ENCODE data around the gene OR10C1. TPM values are rescaled to one million over a fixed set of nuclear protein-coding genes. Genes with fewer than 3 reads are reported as not detected.
"Not testable (repeated sequence)": the region's sequence is repeated elsewhere in the genome, so short reads cannot be mapped to it uniquely, and the experiment has no call there.

Gene OR10C1
- total RNA-seq, 1 donor from 2014 or later, result not detected

- H3K4me3 ChIP-seq (ENCODE audit: low read length in 3 of 3); H3K9me3 ChIP-seq (ENCODE audit: control insufficient read depth in 3 of 3, low read length in 3 of 3); H3K36me3 ChIP-seq (ENCODE audit: control insufficient read depth in 3 of 3, insufficient read depth in 3 of 3, low read length in 3 of 3); H3K27ac ChIP-seq (ENCODE audit: low read depth, low read length); H3K27me3 ChIP-seq (ENCODE audit: control insufficient read depth in 3 of 3, insufficient read depth in 3 of 3, low read length in 3 of 3); H3K9ac ChIP-seq (ENCODE audit: low read depth in 1 of 3, low read length in 3 of 3); H3K4me1 ChIP-seq (ENCODE audit: control insufficient read depth in 3 of 3, insufficient read depth in 3 of 3, low read length in 3 of 3): not testable (repeated sequence)
Observed at GRCh38 chr6:29436730-29437129, 2.4 kb upstream of the OR10C1 start.

GRCh38 chr6:29442719-29443118 is 3.6 kb downstream of the OR10C1 start:
- Histone ChIP-seq H3K4me3 (ENCODE audit: low read length in 3 of 3) (no peak overlapping the region), H3K4me1 (ENCODE audit: control insufficient read depth in 3 of 3, insufficient read depth in 3 of 3, low read length in 3 of 3) (no peaks in the 10 kb centered on the region), H3K9ac (ENCODE audit: low read depth in 1 of 3, low read length in 3 of 3) (no peak overlapping the region), H3K9me3 (ENCODE audit: control insufficient read depth in 3 of 3, low read length in 3 of 3) (no peaks in the 10 kb centered on the region), H3K27me3 (ENCODE audit: control insufficient read depth in 3 of 3, insufficient read depth in 3 of 3, low read length in 3 of 3) (no peaks in the 10 kb centered on the region), H3K36me3 (ENCODE audit: control insufficient read depth in 3 of 3, insufficient read depth in 3 of 3, low read length in 3 of 3) (no peaks in the 10 kb centered on the region), H3K27ac (ENCODE audit: low read depth, low read length) (no peak overlapping the region)

- not testable (repeated sequence) for H3K36me3 ChIP-seq (ENCODE audit: control insufficient read depth in 3 of 3, insufficient read depth in 3 of 3, low read length in 3 of 3); H3K27me3 ChIP-seq (ENCODE audit: control insufficient read depth in 3 of 3, insufficient read depth in 3 of 3, low read length in 3 of 3); H3K9me3 ChIP-seq (ENCODE audit: control insufficient read depth in 3 of 3, low read length in 3 of 3); H3K4me1 ChIP-seq (ENCODE audit: control insufficient read depth in 3 of 3, insufficient read depth in 3 of 3, low read length in 3 of 3); H3K27ac ChIP-seq (ENCODE audit: low read depth, low read length); H3K9ac ChIP-seq (ENCODE audit: low read depth in 1 of 3, low read length in 3 of 3); H3K4me3 ChIP-seq (ENCODE audit: low read length in 3 of 3)
Observed at GRCh38 chr6:29444031-29444430, 4.9 kb downstream of the OR10C1 start.

GRCh38 chr6:29447670-29448069 is 8.6 kb downstream of the OR10C1 start:
- Histone ChIP-seq H3K36me3 (ENCODE audit: control insufficient read depth in 3 of 3, insufficient read depth in 3 of 3, low read length in 3 of 3) (no peaks in the 10 kb centered on the region), H3K27ac (ENCODE audit: low read depth, low read length) (no peak overlapping the region), H3K9ac (ENCODE audit: low read depth in 1 of 3, low read length in 3 of 3) (no peak overlapping the region), H3K4me1 (ENCODE audit: control insufficient read depth in 3 of 3, insufficient read depth in 3 of 3, low read length in 3 of 3) (no peaks in the 10 kb centered on the region), H3K27me3 (ENCODE audit: control insufficient read depth in 3 of 3, insufficient read depth in 3 of 3, low read length in 3 of 3) (no peaks in the 10 kb centered on the region), H3K4me3 (ENCODE audit: low read length in 3 of 3) (no peak overlapping the region), H3K9me3 (ENCODE audit: control insufficient read depth in 3 of 3, low read length in 3 of 3) (no peaks in the 10 kb centered on the region)

GRCh38 chr6:29451471-29452193 is 12.5 kb downstream of the OR10C1 start:
- no peaks in the 10 kb centered on the region for H3K36me3 ChIP-seq (ENCODE audit: control insufficient read depth in 3 of 3, insufficient read depth in 3 of 3, low read length in 3 of 3)
- no peaks in the 10 kb centered on the region for H3K27me3 ChIP-seq (ENCODE audit: control insufficient read depth in 3 of 3, insufficient read depth in 3 of 3, low read length in 3 of 3)
- H3K4me1 ChIP-seq (ENCODE audit: control insufficient read depth in 3 of 3, insufficient read depth in 3 of 3, low read length in 3 of 3), result no peaks in the 10 kb centered on the region
- no peak overlapping the region for H3K9ac ChIP-seq (ENCODE audit: low read depth in 1 of 3, low read length in 3 of 3)
- no peak overlapping the region for H3K4me3 ChIP-seq (ENCODE audit: low read length in 3 of 3)
- H3K9me3 ChIP-seq (ENCODE audit: control insufficient read depth in 3 of 3, low read length in 3 of 3), result no peaks in the 10 kb centered on the region
- H3K27ac ChIP-seq (ENCODE audit: low read depth, low read length), result no peak overlapping the region

GRCh38 chr6:29456971-29457370 is 17.9 kb downstream of the OR10C1 start, which contains the start of the genes OR11A1 and OR2H1:
OR11A1 (minus strand) TSS chr6:29457071; CDS start chr6:29427641, 29,430 bp downstream.
OR2H1 (plus strand) TSS chr6:29457155; CDS start chr6:29461770, 4,615 bp downstream.
- H3K4me3 ChIP-seq (ENCODE audit: low read length in 3 of 3), result no peak within 1 kb of the TSS
- no peak within 1 kb of the TSS for H3K27ac ChIP-seq (ENCODE audit: low read depth, low read length)
- H3K4me1 ChIP-seq (ENCODE audit: control insufficient read depth in 3 of 3, insufficient read depth in 3 of 3, low read length in 3 of 3), result no peaks in the 10 kb centered on the region
- no peaks in the 10 kb centered on the region for H3K36me3 ChIP-seq (ENCODE audit: control insufficient read depth in 3 of 3, insufficient read depth in 3 of 3, low read length in 3 of 3)
- no peak within 1 kb of the TSS for H3K9ac ChIP-seq (ENCODE audit: low read depth in 1 of 3, low read length in 3 of 3)
- no peaks in the 10 kb centered on the region for H3K9me3 ChIP-seq (ENCODE audit: control insufficient read depth in 3 of 3, low read length in 3 of 3)
- H3K27me3 ChIP-seq (ENCODE audit: control insufficient read depth in 3 of 3, insufficient read depth in 3 of 3, low read length in 3 of 3), result no peaks in the 10 kb centered on the region

GRCh38 chr6:29461021-29461814 is 22.1 kb downstream of the OR10C1 start:
- no peaks in the 10 kb centered on the region for H3K27me3 ChIP-seq (ENCODE audit: control insufficient read depth in 3 of 3, insufficient read depth in 3 of 3, low read length in 3 of 3)
- no peaks in the 10 kb centered on the region for H3K9me3 ChIP-seq (ENCODE audit: control insufficient read depth in 3 of 3, low read length in 3 of 3)
- H3K27ac ChIP-seq (ENCODE audit: low read depth, low read length), result no peak overlapping the region
- H3K36me3 ChIP-seq (ENCODE audit: control insufficient read depth in 3 of 3, insufficient read depth in 3 of 3, low read length in 3 of 3), result no peaks in the 10 kb centered on the region
- H3K9ac ChIP-seq (ENCODE audit: low read depth in 1 of 3, low read length in 3 of 3), result no peak overlapping the region
- H3K4me1 ChIP-seq (ENCODE audit: control insufficient read depth in 3 of 3, insufficient read depth in 3 of 3, low read length in 3 of 3), result no peaks in the 10 kb centered on the region
- no peak overlapping the region for H3K4me3 ChIP-seq (ENCODE audit: low read length in 3 of 3)

- Histone ChIP-seq H3K27me3 (ENCODE audit: control insufficient read depth in 3 of 3, insufficient read depth in 3 of 3, low read length in 3 of 3) (no peaks in the 10 kb centered on the region), H3K36me3 (ENCODE audit: control insufficient read depth in 3 of 3, insufficient read depth in 3 of 3, low read length in 3 of 3) (no peaks in the 10 kb centered on the region), H3K27ac (ENCODE audit: low read depth, low read length) (no peak overlapping the region), H3K9ac (ENCODE audit: low read depth in 1 of 3, low read length in 3 of 3) (no peak overlapping the region), H3K4me3 (ENCODE audit: low read length in 3 of 3) (no peak overlapping the region), H3K9me3 (ENCODE audit: control insufficient read depth in 3 of 3, low read length in 3 of 3) (no peaks in the 10 kb centered on the region), H3K4me1 (ENCODE audit: control insufficient read depth in 3 of 3, insufficient read depth in 3 of 3, low read length in 3 of 3) (no peaks in the 10 kb centered on the region)
Observed at GRCh38 chr6:29462022-29462421, 22.9 kb downstream of the OR10C1 start.

GRCh38 chr6:29465279-29465678 is 26.2 kb downstream of the OR10C1 start:
- Histone ChIP-seq H3K36me3 (ENCODE audit: control insufficient read depth in 3 of 3, insufficient read depth in 3 of 3, low read length in 3 of 3) (no peaks in the 10 kb centered on the region), H3K4me1 (ENCODE audit: control insufficient read depth in 3 of 3, insufficient read depth in 3 of 3, low read length in 3 of 3) (no peaks in the 10 kb centered on the region), H3K27me3 (ENCODE audit: control insufficient read depth in 3 of 3, insufficient read depth in 3 of 3, low read length in 3 of 3) (peaks cover 0 to 2% (median 0%) of the 10 kb centered on the region in 3 donors), H3K4me3 (ENCODE audit: low read length in 3 of 3) (no peak overlapping the region), H3K9me3 (ENCODE audit: control insufficient read depth in 3 of 3, low read length in 3 of 3) (no peaks in the 10 kb centered on the region), H3K27ac (ENCODE audit: low read depth, low read length) (no peak overlapping the region), H3K9ac (ENCODE audit: low read depth in 1 of 3, low read length in 3 of 3) (no peak overlapping the region)

GRCh38 chr6:29465801-29466200 is 26.7 kb downstream of the OR10C1 start:
- H3K9ac ChIP-seq (ENCODE audit: low read depth in 1 of 3, low read length in 3 of 3), result no peak overlapping the region
- no peak overlapping the region for H3K27ac ChIP-seq (ENCODE audit: low read depth, low read length)
- H3K4me3 ChIP-seq (ENCODE audit: low read length in 3 of 3), result no peak overlapping the region
- H3K9me3 ChIP-seq (ENCODE audit: control insufficient read depth in 3 of 3, low read length in 3 of 3), result no peaks in the 10 kb centered on the region
- H3K27me3 ChIP-seq (ENCODE audit: control insufficient read depth in 3 of 3, insufficient read depth in 3 of 3, low read length in 3 of 3), result peaks cover 0 to 2% (median 0%) of the 10 kb centered on the region in 3 donors
- no peaks in the 10 kb centered on the region for H3K36me3 ChIP-seq (ENCODE audit: control insufficient read depth in 3 of 3, insufficient read depth in 3 of 3, low read length in 3 of 3)
- no peaks in the 10 kb centered on the region for H3K4me1 ChIP-seq (ENCODE audit: control insufficient read depth in 3 of 3, insufficient read depth in 3 of 3, low read length in 3 of 3)
